Gastrocnemius medialis (tissue), 4 donors: Measurements from ENCODE around the gene OR2W3. TPM values are rescaled to one million over a fixed set of nuclear protein-coding genes. Genes with fewer than 3 reads are reported as not detected.

Source experiments
- ATAC-seq, 2 donors: fragments of 150-250 bp; one replicate each; pipeline ENCODE4 v1.9.1; 2016
- DNase-seq, 2 donors: peaks; one replicate each; pipeline ENCODE4 v3.0.0-alpha.2; 2019
- H3K27ac ChIP-seq, 4 donors: fragments of 200-600 bp; sonication (generic); 1 replicate in 1 of 4; 2 replicates in 3 of 4; pipeline ENCODE4 v1.5.1; 2016 to 2018; ENCODE audit warnings: mild to moderate bottlenecking in 2 of 4, moderate library complexity in 1 of 4
- H3K27me3 ChIP-seq, 3 donors: fragments of 200-600 bp; sonication (generic) in 2 of 3; 1 replicate in 1 of 3; 2 replicates in 2 of 3; pipeline versions ENCODE4 v1.5.1 to v1.6.0; 2016 to 2019; ENCODE audit warnings: mild to moderate bottlenecking in 1 of 3, moderate library complexity in 1 of 3
- H3K36me3 ChIP-seq, 2 donors: fragments of 200-600 bp; sonication (generic) in 1 of 2; one replicate each; pipeline ENCODE4 v1.5.1; 2017 to 2018
- H3K4me1 ChIP-seq, 2 donors: fragments of 200-600 bp; sonication (generic) in 1 of 2; one replicate each; pipeline ENCODE4 v1.5.1; 2016 to 2017; ENCODE audit warnings: mild to moderate bottlenecking in 2 of 2
- H3K4me3 ChIP-seq, 4 donors: fragments of 200-600 bp; sonication (generic) in 3 of 4; 1 replicate in 1 of 4; 2 replicates in 3 of 4; pipeline ENCODE4 v1.5.1; 2016 to 2019; ENCODE audit warnings: mild to moderate bottlenecking in 2 of 4
- H3K9me3 ChIP-seq, 3 donors: fragments of 200-600 bp; sonication (generic) in 2 of 3; 1 replicate in 1 of 3; 2 replicates in 2 of 3; pipeline ENCODE4 v1.5.1; 2016 to 2019
- CTCF ChIP-seq, 5 experiments: fragments of 450-650 bp in 3 of 5; fragments of 200-600 bp in 2 of 5; sonication (generic) in 2 of 5; IDR thresholded peaks in 4 of 5; conservative IDR thresholded peaks in 1 of 5; 1 replicate in 4 of 5; 2 replicates in 1 of 5; pipeline ENCODE4 v1.5.1; 2016 to 2019; ENCODE audit warnings: antibody characterized with exemption in 5 of 5, mild to moderate bottlenecking in 3 of 5, moderate library complexity in 3 of 5
- POLR2A ChIP-seq, 2 donors: fragments of 450-650 bp; IDR thresholded peaks; one replicate each; pipeline ENCODE4 v1.6.1; 2017; ENCODE audit warnings: antibody characterized with exemption in 2 of 2, mild to moderate bottlenecking in 2 of 2, moderate library complexity in 2 of 2
- in situ Hi-C, 4 donors: fragments of 200-750 bp; cut with MboI; loops; one replicate each; pipeline versions ENCODE4 v1.15.0 to v1.8.0; 2017; ENCODE audit warnings: low sequenced_read_pairs in 4 of 4
- intact Hi-C: fragments of 100-400 bp; cut with DNase I; formaldehyde crosslinking; loops from one replicate; pipeline ENCODE4 v1.15.1; 2023; ENCODE audit warnings: low total_unique reads
- total RNA-seq, 4 donors: library from RNA; depleted of rRNA; stranded (reverse); fragments of >200 nt; gene quantifications; one replicate each; pipeline versions ENCODE4 v1.1.0 to v1.2.3, GENCODE V29; 2016

The OR2W3 gene
- total RNA-seq = under 1 TPM in 1 of 4 donors, not detected in 3; 0.80 TPM

GRCh38 chr1:247895163-247895637 is at the start of gene OR2W3:
Gene OR2W3 (plus strand): TSS chr1:247895587. CDS start chr1:247895587, 0 bp downstream.
- in situ Hi-C loops = no loop called here

GRCh38 chr1:247845693-247846017 is 49.7 kb upstream of the OR2W3 start:
- Histone ChIP-seq H3K27ac (no peak overlapping the region), H3K27me3 (no peaks in the 10 kb centered on the region), H3K4me3 (no peak overlapping the region), H3K4me1 (no peaks in the 10 kb centered on the region), H3K36me3 (no peaks in the 10 kb centered on the region), H3K9me3 (no peaks in the 10 kb centered on the region)
- DNase-seq (no peak), ATAC-seq (no peak)
- intact Hi-C loops = no loop called here
- no peak for TF ChIP-seq CTCF (IDR thresholded peaks at IDR 0.05 in 4 of 5, conservative IDR thresholded peaks at IDR 0.05 in 1 of 5)
- TF ChIP-seq POLR2A (IDR thresholded peaks at IDR 0.05) = no peak
- in situ Hi-C loops = no loop called here

More at GRCh38 chr1:247895163-247895637, at the start of gene OR2W3:
- no peaks in the 10 kb centered on the region for H3K27me3 ChIP-seq
- no peak within 1 kb of the TSS for H3K27ac ChIP-seq
- ATAC-seq (no peak), DNase-seq (no peak)
- H3K4me3 ChIP-seq = no peak within 1 kb of the TSS
- no peaks in the 10 kb centered on the region for H3K36me3 ChIP-seq
- intact Hi-C loops = no loop called here
- TF ChIP-seq CTCF (IDR thresholded peaks at IDR 0.05 in 4 of 5, conservative IDR thresholded peaks at IDR 0.05 in 1 of 5) (no peak), POLR2A (IDR thresholded peaks at IDR 0.05) (no peak)
- no peaks in the 10 kb centered on the region for H3K4me1 ChIP-seq
- H3K9me3 ChIP-seq = no peaks in the 10 kb centered on the region

GRCh38 chr1:247848346-247848745 is 47.0 kb upstream of the OR2W3 start:
- H3K27ac ChIP-seq = no peak overlapping the region
- DNase-seq = no peak
- no peaks in the 10 kb centered on the region for H3K9me3 ChIP-seq
- H3K4me1 ChIP-seq = no peaks in the 10 kb centered on the region
- in situ Hi-C loops = no loop called here
- H3K36me3 ChIP-seq = no peaks in the 10 kb centered on the region
- H3K27me3 ChIP-seq = no peaks in the 10 kb centered on the region
- H3K4me3 ChIP-seq = no peak overlapping the region
- intact Hi-C loops = no loop called here
- TF ChIP-seq CTCF (IDR thresholded peaks at IDR 0.05 in 4 of 5, conservative IDR thresholded peaks at IDR 0.05 in 1 of 5) (no peak), POLR2A (IDR thresholded peaks at IDR 0.05) (no peak)
- ATAC-seq = no peak

- Histone ChIP-seq H3K4me3 (no peak overlapping the region), H3K9me3 (no peaks in the 10 kb centered on the region), H3K27me3 (no peaks in the 10 kb centered on the region), H3K27ac (no peak overlapping the region), H3K4me1 (no peaks in the 10 kb centered on the region), H3K36me3 (no peaks in the 10 kb centered on the region)
- TF ChIP-seq POLR2A (IDR thresholded peaks at IDR 0.05) (no peak), CTCF (IDR thresholded peaks at IDR 0.05 in 4 of 5, conservative IDR thresholded peaks at IDR 0.05 in 1 of 5) (no peak)
- in situ Hi-C loops = no loop called here
- intact Hi-C loops = no loop called here
- no peak for ATAC-seq
- DNase-seq = no peak
Measured at GRCh38 chr1:247849616-247850015, 45.8 kb upstream of the OR2W3 start.

- intact Hi-C loops (no loop called here), in situ Hi-C loops (no loop called here)
- H3K4me3 ChIP-seq = no peak overlapping the region
- no peak for ATAC-seq
- no peaks in the 10 kb centered on the region for H3K9me3 ChIP-seq
- no peaks in the 10 kb centered on the region for H3K4me1 ChIP-seq
- H3K27ac ChIP-seq = no peak overlapping the region
- peaks cover 0 to 9% (median 0%) of the 10 kb centered on the region in 3 donors for H3K27me3 ChIP-seq
- DNase-seq = no peak
- no peak for TF ChIP-seq CTCF (IDR thresholded peaks at IDR 0.05 in 4 of 5, conservative IDR thresholded peaks at IDR 0.05 in 1 of 5)
- TF ChIP-seq POLR2A (IDR thresholded peaks at IDR 0.05) = no peak
- no peaks in the 10 kb centered on the region for H3K36me3 ChIP-seq
Measured at GRCh38 chr1:247854899-247855545, 40.4 kb upstream of the OR2W3 start.
